Fibroblast of lung (primary cell): ENCODE measurements around the gene KLK14. TPM values are rescaled to one million over a fixed set of nuclear protein-coding genes. Genes with fewer than 3 reads are reported as not detected.

Experiments
- DNase-seq, 2 donors: peaks; one replicate each; pipeline versions ENCODE4 v3.0.0 to v3.0.0-alpha.2; 2010; ENCODE audit warnings: low read depth in 2 of 2
- H2AFZ ChIP-seq: 2 replicates; pipeline ENCODE4 v1.5.1; 2012; ENCODE audit warnings: low read length, control low read depth, inconsistent platforms
- H3K27ac ChIP-seq: 2 replicates; pipeline ENCODE4 v1.5.1; 2011; ENCODE audit warnings: low read length, control low read depth; ENCODE audit not compliant: insufficient read depth
- H3K27me3 ChIP-seq: 2 replicates; pipeline ENCODE4 v1.5.1; 2011; ENCODE audit warnings: mild to moderate bottlenecking, low read length; ENCODE audit not compliant: control insufficient read depth, insufficient read depth
- H3K36me3 ChIP-seq: 2 replicates; pipeline ENCODE4 v1.5.1; 2011; ENCODE audit warnings: low read length; ENCODE audit not compliant: control insufficient read depth, insufficient read depth
- H3K4me1 ChIP-seq: 2 replicates; pipeline ENCODE4 v1.5.1; 2011; ENCODE audit warnings: low read length; ENCODE audit not compliant: control insufficient read depth, insufficient read depth; ENCODE audit errors: extremely low read depth
- H3K4me2 ChIP-seq: 2 replicates; pipeline ENCODE4 v1.5.1; 2011; ENCODE audit warnings: low read length, control low read depth; ENCODE audit not compliant: insufficient read depth; ENCODE audit errors: extremely low read depth
- H3K4me3 ChIP-seq, 4 experiments: fragments of 200-600 bp in 1 of 4; sonication (generic) in 1 of 4; replicated peaks in 1 of 4; 2 replicates each; pipeline ENCODE4 v1.5.1; 2011 to 2016; ENCODE audit warnings: low read length in 4 of 4, low read depth in 3 of 4, mild to moderate bottlenecking in 3 of 4, control low read depth in 2 of 4, inconsistent platforms in 1 of 4, mixed read lengths in 1 of 4; ENCODE audit not compliant: insufficient read depth in 1 of 4; ENCODE audit errors: control extremely low read depth in 1 of 4
- H3K79me2 ChIP-seq: 2 replicates; pipeline ENCODE4 v1.5.1; 2012; ENCODE audit warnings: mild to moderate bottlenecking, low read length, inconsistent platforms; ENCODE audit not compliant: control insufficient read depth, insufficient read depth
- H3K9ac ChIP-seq: 2 replicates; pipeline ENCODE4 v1.5.1; 2011; ENCODE audit warnings: mild to moderate bottlenecking, low read length, control low read depth; ENCODE audit not compliant: insufficient read depth
- H3K9me3 ChIP-seq: 2 replicates; pipeline ENCODE4 v1.5.1; 2012; ENCODE audit warnings: low read depth, low read length; ENCODE audit not compliant: control insufficient read depth, insufficient read depth
- H4K20me1 ChIP-seq: 2 replicates; pipeline ENCODE4 v1.5.1; 2011; ENCODE audit warnings: low read length; ENCODE audit not compliant: control insufficient read depth, insufficient read depth; ENCODE audit errors: extremely low read depth
- EZH2 ChIP-seq: IDR thresholded peaks from 2 replicates; pipeline ENCODE4 v1.5.1; 2012; ENCODE audit warnings: low read length, control low read depth, mild to moderate bottlenecking; ENCODE audit errors: missing control alignments
- polyA plus RNA-seq, 2 donors: library from polyadenylated mRNA; depleted of rRNA in 1 of 2; stranded (reverse) in 1 of 2; unstranded in 1 of 2; fragments of >200 nt; gene quantifications; 2 replicates each; pipeline ENCODE4 v1.2.1, GENCODE V29; 2011 to 2012; ENCODE audit warnings: missing spikeins in 1 of 2
- total RNA-seq: library from RNA; depleted of rRNA; stranded (reverse); fragments of >200 nt; gene quantifications from 2 replicates; pipeline ENCODE4 v1.2.1, GENCODE V29; 2014
- TF ChIP-seq, protein P1 (sequence below), 2 donors: IDR thresholded peaks in 1 of 2; conservative IDR thresholded peaks in 1 of 2; 1 replicate in 1 of 2; 2 replicates in 1 of 2; pipeline ENCODE4 v1.5.1; 2011 to 2012; ENCODE audit warnings: low read length in 2 of 2, control low read depth in 1 of 2, inconsistent platforms in 1 of 2, low read depth in 1 of 2, mild to moderate bottlenecking in 1 of 2

The KLK14 gene
- total and polyA plus RNA-seq, 2 donors (not counting 1 experiment from before 2014, with no cell fraction given) = not detected

DNA sequence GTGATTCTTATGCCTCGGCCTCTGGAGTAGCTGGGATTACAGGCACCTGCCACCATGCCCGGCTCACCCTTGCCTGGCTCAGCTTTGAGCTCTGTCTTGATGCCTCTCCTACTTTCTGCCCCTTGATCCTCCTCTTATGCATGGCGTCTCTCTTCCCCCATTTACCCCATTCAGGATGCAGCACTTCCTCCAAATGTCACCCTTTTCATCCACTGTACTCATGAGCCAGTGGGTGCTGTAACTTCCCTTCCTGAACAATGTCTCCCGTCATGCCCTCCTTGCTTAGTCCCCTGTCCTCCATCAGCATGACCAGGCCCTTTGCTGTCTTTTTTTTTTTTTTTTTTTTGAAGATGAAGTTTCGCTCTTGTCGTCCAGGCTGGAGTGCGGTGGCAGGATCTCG, 38.6 kb upstream of the KLK14 start:
- DNase-seq = no peak
- Histone ChIP-seq H2AFZ (no peak overlapping the region), H3K27ac (no peak overlapping the region), H3K9ac (no peak overlapping the region), H3K79me2 (no peaks in the 10 kb centered on the region), H3K36me3 (no peaks in the 10 kb centered on the region), H3K9me3 (no peaks in the 10 kb centered on the region), H3K27me3 (no peaks in the 10 kb centered on the region), H4K20me1 (no peaks in the 10 kb centered on the region), H3K4me2 (no peak overlapping the region), H3K4me3 (no peak overlapping the region), H3K4me1 (no peaks in the 10 kb centered on the region)
- TF ChIP-seq, protein P1, sequence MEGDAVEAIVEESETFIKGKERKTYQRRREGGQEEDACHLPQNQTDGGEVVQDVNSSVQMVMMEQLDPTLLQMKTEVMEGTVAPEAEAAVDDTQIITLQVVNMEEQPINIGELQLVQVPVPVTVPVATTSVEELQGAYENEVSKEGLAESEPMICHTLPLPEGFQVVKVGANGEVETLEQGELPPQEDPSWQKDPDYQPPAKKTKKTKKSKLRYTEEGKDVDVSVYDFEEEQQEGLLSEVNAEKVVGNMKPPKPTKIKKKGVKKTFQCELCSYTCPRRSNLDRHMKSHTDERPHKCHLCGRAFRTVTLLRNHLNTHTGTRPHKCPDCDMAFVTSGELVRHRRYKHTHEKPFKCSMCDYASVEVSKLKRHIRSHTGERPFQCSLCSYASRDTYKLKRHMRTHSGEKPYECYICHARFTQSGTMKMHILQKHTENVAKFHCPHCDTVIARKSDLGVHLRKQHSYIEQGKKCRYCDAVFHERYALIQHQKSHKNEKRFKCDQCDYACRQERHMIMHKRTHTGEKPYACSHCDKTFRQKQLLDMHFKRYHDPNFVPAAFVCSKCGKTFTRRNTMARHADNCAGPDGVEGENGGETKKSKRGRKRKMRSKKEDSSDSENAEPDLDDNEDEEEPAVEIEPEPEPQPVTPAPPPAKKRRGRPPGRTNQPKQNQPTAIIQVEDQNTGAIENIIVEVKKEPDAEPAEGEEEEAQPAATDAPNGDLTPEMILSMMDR (conservative IDR thresholded peaks at IDR 0.05 in 1 of 2, IDR thresholded peaks at IDR 0.05 in 1 of 2; ENCODE audit: low read depth in 1 of 2, low read length in 2 of 2) = no peak
- no peak for TF ChIP-seq EZH2

DNA sequence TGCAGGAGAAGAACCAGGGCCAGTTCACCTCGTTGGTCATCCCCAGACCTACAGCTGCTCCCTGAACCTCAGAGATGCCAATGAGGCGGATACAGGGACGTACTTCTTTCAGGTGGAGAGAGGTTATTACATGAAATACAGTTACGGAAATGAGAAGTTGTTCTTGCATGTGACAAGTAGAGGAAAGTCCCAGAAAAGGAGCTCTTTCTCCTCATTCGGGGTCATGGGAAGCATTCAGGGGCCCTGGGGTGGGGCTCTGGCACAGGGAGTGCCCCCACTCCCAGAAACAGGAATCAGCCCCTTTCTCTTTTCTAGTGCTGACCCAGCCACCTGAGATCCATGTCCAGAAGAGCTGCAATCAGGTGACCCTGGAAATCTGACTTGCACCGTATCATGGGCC, 37.5 kb upstream of the KLK14 start:
- H3K27ac ChIP-seq = no peak overlapping the region
- H3K4me2 ChIP-seq = no peak overlapping the region
- no peak overlapping the region for H2AFZ ChIP-seq
- no peaks in the 10 kb centered on the region for H3K9me3 ChIP-seq
- no peaks in the 10 kb centered on the region for H3K79me2 ChIP-seq
- H3K4me1 ChIP-seq = no peaks in the 10 kb centered on the region
- TF ChIP-seq, protein P1 (conservative IDR thresholded peaks at IDR 0.05 in 1 of 2, IDR thresholded peaks at IDR 0.05 in 1 of 2; ENCODE audit: low read depth in 1 of 2, low read length in 2 of 2) = no peak
- H4K20me1 ChIP-seq = no peaks in the 10 kb centered on the region
- H3K36me3 ChIP-seq = no peaks in the 10 kb centered on the region
- no peaks in the 10 kb centered on the region for H3K27me3 ChIP-seq
- no peak overlapping the region for H3K4me3 ChIP-seq
- no peak for DNase-seq
- no peak overlapping the region for H3K9ac ChIP-seq

DNA sequence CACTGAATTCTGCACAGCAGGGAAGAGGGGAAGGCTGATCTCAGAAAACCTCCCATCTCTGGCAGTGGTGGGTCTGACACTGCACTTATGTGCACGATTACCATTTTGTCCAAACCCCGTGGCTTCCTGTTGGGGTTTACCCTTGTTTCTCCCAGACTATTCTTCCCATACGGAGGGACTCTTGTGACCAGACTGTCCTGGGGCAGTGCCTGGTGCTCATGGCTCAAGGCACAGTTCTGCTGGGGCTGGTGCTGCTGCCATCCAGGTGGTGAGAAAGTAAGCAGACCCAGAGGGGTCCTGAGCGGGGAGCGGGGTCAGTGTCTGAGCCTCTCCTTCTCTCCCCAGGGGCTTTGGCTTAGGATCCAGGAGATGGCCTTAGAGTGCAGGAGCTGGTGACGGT, 36.9 kb upstream of the KLK14 start:
- Histone ChIP-seq H3K9me3 (no peaks in the 10 kb centered on the region), H3K27me3 (no peaks in the 10 kb centered on the region), H3K9ac (no peak overlapping the region), H3K4me2 (no peak overlapping the region), H3K36me3 (no peaks in the 10 kb centered on the region), H4K20me1 (no peaks in the 10 kb centered on the region), H2AFZ (no peak overlapping the region), H3K4me1 (no peaks in the 10 kb centered on the region), H3K27ac (no peak overlapping the region), H3K79me2 (no peaks in the 10 kb centered on the region), H3K4me3 (no peak overlapping the region)
- TF ChIP-seq EZH2 = no peak
- TF ChIP-seq, protein P1 (conservative IDR thresholded peaks at IDR 0.05 in 1 of 2, IDR thresholded peaks at IDR 0.05 in 1 of 2; ENCODE audit: low read depth in 1 of 2, low read length in 2 of 2) = no peak
- no peak for DNase-seq
